GM12878 (cell line): ENCODE data around the gene STIL. TPM values are rescaled to one million over a fixed set of nuclear protein-coding genes. Genes with fewer than 3 reads are reported as not detected.

Source experiments
- ASH2L ChIP-seq: fragments of 300-600, 200-600 bp; sonication (generic); IDR thresholded peaks from 2 replicates; pipeline ENCODE4 v1.6.1; 2017; ENCODE audit warnings: low read depth, mild to moderate bottlenecking, borderline replicate concordance
- HDGF ChIP-seq: fragments of 450-650 bp; IDR thresholded peaks from 2 replicates; pipeline ENCODE4 v1.6.1; 2016; ENCODE audit warnings: antibody characterized with exemption
- MXI1 ChIP-seq: fragments of 150-350 bp; IDR thresholded peaks from 2 replicates; pipeline ENCODE4 v1.6.1; 2011; ENCODE audit warnings: low read depth, mild to moderate bottlenecking, inconsistent platforms, low read length, improper control_type of control experiment
- PAX5 ChIP-seq: IDR thresholded peaks from 2 replicates; pipeline ENCODE4 v1.6.1; 2011; ENCODE audit warnings: low read depth, low read length, borderline replicate concordance
- polyA plus RNA-seq, 11 experiments: library from polyadenylated mRNA; depleted of rRNA in 4 of 11; unstranded in 6 of 11; stranded (reverse) in 5 of 11; fragments of >200 nt; fragmentation: Nextera tagmentation in 4 of 11; fragmentation: Illumina TruSeq in 1 of 11; extraction: Ambion mirVana in 4 of 11; extraction: Trizol in 1 of 11; gene quantifications; 1 replicate in 1 of 11; 2 replicates in 10 of 11; pipeline versions ENCODE4 v1.2.1 to v1.2.3, GENCODE V29; 2011 to 2016; ENCODE audit warnings: inconsistent platforms in 2 of 11, missing spikeins in 2 of 11, low read depth in 1 of 11
- total RNA-seq, 4 experiments: library from RNA; depleted of rRNA in 3 of 4; stranded (reverse); fragments of >200 nt in 3 of 4; fragmentation: Illumina TruSeq in 1 of 4; extraction: Trizol in 1 of 4; gene quantifications; 2 replicates each; pipeline versions ENCODE4 v1.2.1 to v1.2.3, GENCODE V29; 2013 to 2021
- TF ChIP-seq, protein P1 (sequence below): fragments of 450-650 bp; IDR thresholded peaks from 2 replicates; pipeline ENCODE4 v1.6.1; 2017; ENCODE audit warnings: mild to moderate bottlenecking, moderate library complexity
- TF ChIP-seq, protein P2 (sequence below): IDR thresholded peaks from 2 replicates; pipeline ENCODE4 v1.6.1; 2011; ENCODE audit warnings: borderline replicate concordance, low read depth, mild to moderate bottlenecking, moderate library complexity, mixed read lengths, low read length; ENCODE audit not compliant: insufficient read depth; ENCODE audit errors: extremely low read length
- TF ChIP-seq, protein P3 (sequence below): IDR thresholded peaks from 2 replicates; pipeline ENCODE4 v1.6.1; 2012; ENCODE audit warnings: mild to moderate bottlenecking, low read depth, low read length
- TF ChIP-seq, protein P4 (sequence below): fragments of 450-650 bp; conservative IDR thresholded peaks from 2 replicates; pipeline ENCODE4 v1.6.1; 2017; ENCODE audit warnings: mild to moderate bottlenecking, moderate library complexity

Gene STIL
- total and polyA plus RNA-seq, 10 of the 15 experiments (the other 5 are each of a cell fraction or from before 2014, with no cell fraction given) = 6.0 to 35.1 (median 26.5) TPM

DNA sequence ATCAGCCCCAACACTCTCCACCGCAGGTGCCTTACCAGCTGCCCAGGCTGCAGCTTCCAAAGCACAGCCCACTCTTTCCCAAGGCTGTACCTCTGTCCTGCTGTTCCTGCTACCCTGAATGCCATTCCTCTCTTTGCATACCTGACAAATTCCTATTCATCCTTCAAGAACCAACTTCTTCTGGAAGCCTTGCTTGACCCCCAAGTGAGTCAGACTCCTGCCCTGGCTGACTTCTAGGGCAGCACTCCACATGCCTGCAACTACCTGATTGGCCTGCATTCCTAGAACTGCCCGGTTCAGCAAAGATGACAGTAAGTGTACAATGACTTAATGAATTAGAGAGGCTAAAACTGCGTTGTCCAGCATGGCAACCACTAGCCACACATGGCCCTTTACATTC lies 103.3 kb downstream of the STIL start (continued):
- TF ChIP-seq, protein P1, sequence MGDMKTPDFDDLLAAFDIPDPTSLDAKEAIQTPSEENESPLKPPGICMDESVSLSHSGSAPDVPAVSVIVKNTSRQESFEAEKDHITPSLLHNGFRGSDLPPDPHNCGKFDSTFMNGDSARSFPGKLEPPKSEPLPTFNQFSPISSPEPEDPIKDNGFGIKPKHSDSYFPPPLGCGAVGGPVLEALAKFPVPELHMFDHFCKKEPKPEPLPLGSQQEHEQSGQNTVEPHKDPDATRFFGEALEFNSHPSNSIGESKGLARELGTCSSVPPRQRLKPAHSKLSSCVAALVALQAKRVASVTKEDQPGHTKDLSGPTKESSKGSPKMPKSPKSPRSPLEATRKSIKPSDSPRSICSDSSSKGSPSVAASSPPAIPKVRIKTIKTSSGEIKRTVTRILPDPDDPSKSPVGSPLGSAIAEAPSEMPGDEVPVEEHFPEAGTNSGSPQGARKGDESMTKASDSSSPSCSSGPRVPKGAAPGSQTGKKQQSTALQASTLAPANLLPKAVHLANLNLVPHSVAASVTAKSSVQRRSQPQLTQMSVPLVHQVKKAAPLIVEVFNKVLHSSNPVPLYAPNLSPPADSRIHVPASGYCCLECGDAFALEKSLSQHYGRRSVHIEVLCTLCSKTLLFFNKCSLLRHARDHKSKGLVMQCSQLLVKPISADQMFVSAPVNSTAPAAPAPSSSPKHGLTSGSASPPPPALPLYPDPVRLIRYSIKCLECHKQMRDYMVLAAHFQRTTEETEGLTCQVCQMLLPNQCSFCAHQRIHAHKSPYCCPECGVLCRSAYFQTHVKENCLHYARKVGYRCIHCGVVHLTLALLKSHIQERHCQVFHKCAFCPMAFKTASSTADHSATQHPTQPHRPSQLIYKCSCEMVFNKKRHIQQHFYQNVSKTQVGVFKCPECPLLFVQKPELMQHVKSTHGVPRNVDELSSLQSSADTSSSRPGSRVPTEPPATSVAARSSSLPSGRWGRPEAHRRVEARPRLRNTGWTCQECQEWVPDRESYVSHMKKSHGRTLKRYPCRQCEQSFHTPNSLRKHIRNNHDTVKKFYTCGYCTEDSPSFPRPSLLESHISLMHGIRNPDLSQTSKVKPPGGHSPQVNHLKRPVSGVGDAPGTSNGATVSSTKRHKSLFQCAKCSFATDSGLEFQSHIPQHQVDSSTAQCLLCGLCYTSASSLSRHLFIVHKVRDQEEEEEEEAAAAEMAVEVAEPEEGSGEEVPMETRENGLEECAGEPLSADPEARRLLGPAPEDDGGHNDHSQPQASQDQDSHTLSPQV = no peak
- TF ChIP-seq PAX5 (no peak), HDGF (no peak), MXI1 (no peak), ASH2L (no peak)
- TF ChIP-seq, protein P2, sequence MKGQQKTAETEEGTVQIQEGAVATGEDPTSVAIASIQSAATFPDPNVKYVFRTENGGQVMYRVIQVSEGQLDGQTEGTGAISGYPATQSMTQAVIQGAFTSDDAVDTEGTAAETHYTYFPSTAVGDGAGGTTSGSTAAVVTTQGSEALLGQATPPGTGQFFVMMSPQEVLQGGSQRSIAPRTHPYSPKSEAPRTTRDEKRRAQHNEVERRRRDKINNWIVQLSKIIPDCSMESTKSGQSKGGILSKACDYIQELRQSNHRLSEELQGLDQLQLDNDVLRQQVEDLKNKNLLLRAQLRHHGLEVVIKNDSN = no peak
- TF ChIP-seq, protein P3, sequence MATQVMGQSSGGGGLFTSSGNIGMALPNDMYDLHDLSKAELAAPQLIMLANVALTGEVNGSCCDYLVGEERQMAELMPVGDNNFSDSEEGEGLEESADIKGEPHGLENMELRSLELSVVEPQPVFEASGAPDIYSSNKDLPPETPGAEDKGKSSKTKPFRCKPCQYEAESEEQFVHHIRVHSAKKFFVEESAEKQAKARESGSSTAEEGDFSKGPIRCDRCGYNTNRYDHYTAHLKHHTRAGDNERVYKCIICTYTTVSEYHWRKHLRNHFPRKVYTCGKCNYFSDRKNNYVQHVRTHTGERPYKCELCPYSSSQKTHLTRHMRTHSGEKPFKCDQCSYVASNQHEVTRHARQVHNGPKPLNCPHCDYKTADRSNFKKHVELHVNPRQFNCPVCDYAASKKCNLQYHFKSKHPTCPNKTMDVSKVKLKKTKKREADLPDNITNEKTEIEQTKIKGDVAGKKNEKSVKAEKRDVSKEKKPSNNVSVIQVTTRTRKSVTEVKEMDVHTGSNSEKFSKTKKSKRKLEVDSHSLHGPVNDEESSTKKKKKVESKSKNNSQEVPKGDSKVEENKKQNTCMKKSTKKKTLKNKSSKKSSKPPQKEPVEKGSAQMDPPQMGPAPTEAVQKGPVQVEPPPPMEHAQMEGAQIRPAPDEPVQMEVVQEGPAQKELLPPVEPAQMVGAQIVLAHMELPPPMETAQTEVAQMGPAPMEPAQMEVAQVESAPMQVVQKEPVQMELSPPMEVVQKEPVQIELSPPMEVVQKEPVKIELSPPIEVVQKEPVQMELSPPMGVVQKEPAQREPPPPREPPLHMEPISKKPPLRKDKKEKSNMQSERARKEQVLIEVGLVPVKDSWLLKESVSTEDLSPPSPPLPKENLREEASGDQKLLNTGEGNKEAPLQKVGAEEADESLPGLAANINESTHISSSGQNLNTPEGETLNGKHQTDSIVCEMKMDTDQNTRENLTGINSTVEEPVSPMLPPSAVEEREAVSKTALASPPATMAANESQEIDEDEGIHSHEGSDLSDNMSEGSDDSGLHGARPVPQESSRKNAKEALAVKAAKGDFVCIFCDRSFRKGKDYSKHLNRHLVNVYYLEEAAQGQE = no peak
- TF ChIP-seq, protein P4, sequence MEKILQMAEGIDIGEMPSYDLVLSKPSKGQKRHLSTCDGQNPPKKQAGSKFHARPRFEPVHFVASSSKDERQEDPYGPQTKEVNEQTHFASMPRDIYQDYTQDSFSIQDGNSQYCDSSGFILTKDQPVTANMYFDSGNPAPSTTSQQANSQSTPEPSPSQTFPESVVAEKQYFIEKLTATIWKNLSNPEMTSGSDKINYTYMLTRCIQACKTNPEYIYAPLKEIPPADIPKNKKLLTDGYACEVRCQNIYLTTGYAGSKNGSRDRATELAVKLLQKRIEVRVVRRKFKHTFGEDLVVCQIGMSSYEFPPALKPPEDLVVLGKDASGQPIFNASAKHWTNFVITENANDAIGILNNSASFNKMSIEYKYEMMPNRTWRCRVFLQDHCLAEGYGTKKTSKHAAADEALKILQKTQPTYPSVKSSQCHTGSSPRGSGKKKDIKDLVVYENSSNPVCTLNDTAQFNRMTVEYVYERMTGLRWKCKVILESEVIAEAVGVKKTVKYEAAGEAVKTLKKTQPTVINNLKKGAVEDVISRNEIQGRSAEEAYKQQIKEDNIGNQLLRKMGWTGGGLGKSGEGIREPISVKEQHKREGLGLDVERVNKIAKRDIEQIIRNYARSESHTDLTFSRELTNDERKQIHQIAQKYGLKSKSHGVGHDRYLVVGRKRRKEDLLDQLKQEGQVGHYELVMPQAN = no peak
